PFSK-1 (cell line): Measurements from ENCODE around the gene ERMP1.

Experiments
- FOXP2 ChIP-seq: optimal IDR thresholded peaks from 2 replicates; pipeline ENCODE3; 2011; ENCODE audit warnings: borderline replicate concordance, control low read depth, inconsistent platforms; ENCODE audit not compliant: insufficient read depth; ENCODE audit errors: extremely low read length, extremely low read depth
- POLR2AphosphoS5 ChIP-seq: IDR thresholded peaks from 2 replicates; pipeline ENCODE4 v1.6.1; 2012; ENCODE audit warnings: low read depth, mild to moderate bottlenecking, control low read depth, low read length, moderate library complexity
- SIN3A ChIP-seq: IDR thresholded peaks from 2 replicates; pipeline ENCODE4 v1.6.1; 2012; ENCODE audit warnings: mild to moderate bottlenecking, low read length, moderate library complexity, borderline replicate concordance; ENCODE audit not compliant: insufficient read depth
- TAF1 ChIP-seq: IDR thresholded peaks from 2 replicates; pipeline ENCODE4 v1.6.1; 2012; ENCODE audit warnings: low read length, control low read depth, borderline replicate concordance; ENCODE audit not compliant: insufficient read depth
- TF ChIP-seq, protein P1 (sequence below), 2 experiments: IDR thresholded peaks; 2 replicates each; pipeline versions ENCODE4 v1.6.1 to v1.8.0; 2011 to 2012; ENCODE audit warnings: low read depth in 2 of 2, low read length in 2 of 2, control low read depth in 1 of 2, inconsistent platforms in 1 of 2, mild to moderate bottlenecking in 1 of 2, moderate library complexity in 1 of 2; ENCODE audit not compliant: insufficient read depth in 1 of 2

DNA sequence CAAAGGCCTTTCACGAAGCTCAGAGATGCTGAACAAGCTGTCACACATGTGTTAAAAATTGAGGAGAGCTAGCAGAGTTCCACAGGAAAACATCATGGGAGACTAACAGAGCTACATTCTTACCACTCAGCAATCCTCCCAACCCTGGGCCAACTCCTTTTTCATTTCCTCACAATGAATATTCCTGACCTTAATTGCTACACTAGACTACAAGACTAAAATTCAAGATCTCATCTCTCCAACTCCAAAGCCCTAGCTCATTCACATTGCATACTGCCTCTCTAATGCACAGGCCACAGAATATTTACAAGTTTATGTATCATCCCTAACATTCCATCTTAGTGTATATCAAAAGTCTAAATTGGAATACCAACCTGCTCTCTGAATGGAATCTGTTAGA is 21.2 kb downstream of the ERMP1 start:
- TF ChIP-seq SIN3A = no peak
- no peak for TF ChIP-seq POLR2AphosphoS5
- no peak for TF ChIP-seq TAF1
- TF ChIP-seq, protein P1, sequence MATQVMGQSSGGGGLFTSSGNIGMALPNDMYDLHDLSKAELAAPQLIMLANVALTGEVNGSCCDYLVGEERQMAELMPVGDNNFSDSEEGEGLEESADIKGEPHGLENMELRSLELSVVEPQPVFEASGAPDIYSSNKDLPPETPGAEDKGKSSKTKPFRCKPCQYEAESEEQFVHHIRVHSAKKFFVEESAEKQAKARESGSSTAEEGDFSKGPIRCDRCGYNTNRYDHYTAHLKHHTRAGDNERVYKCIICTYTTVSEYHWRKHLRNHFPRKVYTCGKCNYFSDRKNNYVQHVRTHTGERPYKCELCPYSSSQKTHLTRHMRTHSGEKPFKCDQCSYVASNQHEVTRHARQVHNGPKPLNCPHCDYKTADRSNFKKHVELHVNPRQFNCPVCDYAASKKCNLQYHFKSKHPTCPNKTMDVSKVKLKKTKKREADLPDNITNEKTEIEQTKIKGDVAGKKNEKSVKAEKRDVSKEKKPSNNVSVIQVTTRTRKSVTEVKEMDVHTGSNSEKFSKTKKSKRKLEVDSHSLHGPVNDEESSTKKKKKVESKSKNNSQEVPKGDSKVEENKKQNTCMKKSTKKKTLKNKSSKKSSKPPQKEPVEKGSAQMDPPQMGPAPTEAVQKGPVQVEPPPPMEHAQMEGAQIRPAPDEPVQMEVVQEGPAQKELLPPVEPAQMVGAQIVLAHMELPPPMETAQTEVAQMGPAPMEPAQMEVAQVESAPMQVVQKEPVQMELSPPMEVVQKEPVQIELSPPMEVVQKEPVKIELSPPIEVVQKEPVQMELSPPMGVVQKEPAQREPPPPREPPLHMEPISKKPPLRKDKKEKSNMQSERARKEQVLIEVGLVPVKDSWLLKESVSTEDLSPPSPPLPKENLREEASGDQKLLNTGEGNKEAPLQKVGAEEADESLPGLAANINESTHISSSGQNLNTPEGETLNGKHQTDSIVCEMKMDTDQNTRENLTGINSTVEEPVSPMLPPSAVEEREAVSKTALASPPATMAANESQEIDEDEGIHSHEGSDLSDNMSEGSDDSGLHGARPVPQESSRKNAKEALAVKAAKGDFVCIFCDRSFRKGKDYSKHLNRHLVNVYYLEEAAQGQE (IDR thresholded peaks at IDR 0.05; ENCODE audit: insufficient read depth in 1 of 2, low read depth in 2 of 2, low read length in 2 of 2) = no peak
- TF ChIP-seq FOXP2 = no peak
